Heart left ventricle (tissue), 16 donors: ENCODE data around the gene CYB5R3. TPM values are rescaled to one million over a fixed set of nuclear protein-coding genes. Genes with fewer than 3 reads are reported as not detected.

Source experiments
- ATAC-seq, 4 donors: fragments of 200-7000 bp; cut with Tn5 transposase; one replicate each; pipeline ENCODE4 v1.9.1; 2020 to 2022; ENCODE audit warnings: moderate library complexity in 4 of 4, mild to moderate bottlenecking in 3 of 4, moderate number of reproducible peaks in 1 of 4
- DNase-seq, 5 donors: peaks; one replicate each; pipeline ENCODE4 v3.0.0-alpha.2; 2020
- H3K27ac ChIP-seq, 12 donors: fragments of 200-600 bp; sonication (generic) in 4 of 12; one replicate each; pipeline versions ENCODE4 v1.5.0 to v1.8.0; 2016 to 2022; ENCODE audit warnings: mild to moderate bottlenecking in 2 of 12
- H3K27me3 ChIP-seq, 9 donors: fragments of 200-600 bp; sonication (generic) in 2 of 9; one replicate each; pipeline versions ENCODE4 v1.5.1 to v1.8.0; 2016 to 2022; ENCODE audit warnings: mild to moderate bottlenecking in 3 of 9
- H3K36me3 ChIP-seq, 9 donors: fragments of 200-600 bp; sonication (generic) in 2 of 9; one replicate each; pipeline versions ENCODE4 v1.5.0 to v1.8.0; 2018 to 2022; ENCODE audit warnings: mild to moderate bottlenecking in 2 of 9
- H3K4me1 ChIP-seq, 12 donors: fragments of 200-600 bp; sonication (generic) in 4 of 12; one replicate each; pipeline versions ENCODE4 v1.5.0 to v1.8.0; 2016 to 2022; ENCODE audit warnings: mild to moderate bottlenecking in 3 of 12
- H3K4me3 ChIP-seq, 12 donors: fragments of 200-600 bp; sonication (generic) in 4 of 12; one replicate each; pipeline versions ENCODE4 v1.5.0 to v1.8.0; 2017 to 2022; ENCODE audit warnings: mild to moderate bottlenecking in 9 of 12, moderate library complexity in 4 of 12
- H3K9me3 ChIP-seq, 12 donors: fragments of 200-600 bp; sonication (generic) in 4 of 12; one replicate each; pipeline versions ENCODE4 v1.5.0 to v1.8.0; 2016 to 2022; ENCODE audit warnings: mild to moderate bottlenecking in 1 of 12
- CTCF ChIP-seq, 12 donors: fragments of 200-600 bp; sonication (generic) in 4 of 12; IDR thresholded peaks; one replicate each; pipeline versions ENCODE4 v1.5.0 to v1.8.0; 2018 to 2022; ENCODE audit warnings: antibody characterized with exemption in 12 of 12, mild to moderate bottlenecking in 5 of 12
- POLR2A ChIP-seq, 2 donors: fragments of 450-650 bp; IDR thresholded peaks; one replicate each; pipeline ENCODE4 v1.6.1; 2017; ENCODE audit warnings: antibody characterized with exemption in 2 of 2, mild to moderate bottlenecking in 2 of 2, moderate library complexity in 2 of 2
- WGBS, 4 donors: extraction: QIAGEN DNeasy Blood & Tissue Kit in 2 of 4; methylation state at CpG; one replicate each; pipeline versions ENCODE4 v1.1.5 to v1.1.7; 2013 to 2018; 5-methylcytosine and 5-hydroxymethylcytosine counted together
- intact Hi-C, 10 donors: fragments of 100-400 bp; cut with DNase I; formaldehyde crosslinking; loops; one replicate each; pipeline versions ENCODE4 v1.11.1 to v1.14.2; 2022
- long read RNA-seq, 3 donors: library from polyadenylated mRNA; unstranded; transcript quantifications; one replicate each; pipeline ENCODE4 v2.0.0, GENCODE V29; 2020 to 2021
- polyA plus RNA-seq, 2 donors: library from polyadenylated mRNA; stranded (reverse); fragments of 200-250 nt; gene quantifications; one replicate each; pipeline ENCODE4 v1.2.3, GENCODE V29; 2013
- total RNA-seq, 9 donors: library from RNA; depleted of rRNA in 2 of 9; stranded (reverse); fragments of >200 nt in 2 of 9; fragmentation: NEBNext Ultra II Directional in 3 of 9; extraction: Animal tissue kit (Norgen Biotek cat#: 25700) in 3 of 9; gene quantifications; one replicate each; pipeline versions ENCODE4 v1.1.0 to v1.2.4, GENCODE V29; 2016 to 2023
- donor health status: ischemic (EF 13 %, LVEDD 7.1; RV severe dilation, severe dysfunction).
- donor health status: healthy with polysubstance abuse.
- donor health status: DM: no; HTN: yes; CAD: no.
- donor health status: DM: no; HTN: no; CAD: no.
- donor health status: ischemic (EF 25% LVEDD 6.9; RV normal size, moderate dysfunction).
- donor health status: ischemic (EF 25% LVEDD 5.7; RV mildly dilated, moderate dysfunction).
- donor health status: healthy.
- donor health status: DM: yes; HTN: yes; CAD: no.
- donor health status: ischemic (EF 35%, LVEDD 5.7; RV mildly dilated, moderate dysfunction).
- donor health status: nonischemic (EF 11% LVEDD 7.7; RV severe dilation, severe dysfunction).
- donor health status: DM: yes; HTN: yes; CAD: no.
- donor health status: PGD.
- donor health status: ischemic (EF 29% LVEDD 5.4; RV normal size, mild dysfunction).
- donor health status: nonischemic (EF 23%, LVEDD 6.1; RV moderate dilation, normal function).

Gene CYB5R3
- 100 to 1,000 TPM; 223 to 459 (median 305) TPM for total RNA-seq
- 100 to 1,000 TPM; 135 to 379 TPM for polyA plus RNA-seq
- long read RNA-seq, donor 1, transcript CYB5R3-201 (9 exons, 2,124 nt): major isoform, 264 of 386 reads
- long read RNA-seq, donor 1, transcript CYB5R3-204 (8 exons, 1,849 nt): minor isoform, 12 of 386 reads
- long read RNA-seq, donor 1, transcript CYB5R3-205 (9 exons, 2,153 nt): minor isoform, 5 of 386 reads
- long read RNA-seq, donor 1, partial matches to known transcripts: 11 of 386 reads
- long read RNA-seq, donor 1, other reads (novel, unspliced or antisense): 93 of 386 reads
- long read RNA-seq, donor 2, transcript CYB5R3-204 (8 exons, 1,849 nt): minor isoform, 27 of 1,254 reads
- long read RNA-seq, donor 2, transcript CYB5R3-208 (6 exons, 3,938 nt): minor isoform, 7 of 1,254 reads
- long read RNA-seq, donor 2, transcript CYB5R3-205 (9 exons, 2,153 nt): minor isoform, 10 of 1,254 reads
- long read RNA-seq, donor 2, transcript CYB5R3-201 (9 exons, 2,124 nt): major isoform, 1,117 of 1,254 reads
- long read RNA-seq, donor 2, partial matches to known transcripts: 14 of 1,254 reads
- long read RNA-seq, donor 2, other reads (novel, unspliced or antisense): 76 of 1,254 reads
- long read RNA-seq, donor 3, transcript CYB5R3-201 (9 exons, 2,124 nt): major isoform, 370 of 507 reads
- long read RNA-seq, donor 3, transcript CYB5R3-204 (8 exons, 1,849 nt): minor isoform, 24 of 507 reads
- long read RNA-seq, donor 3, partial matches to known transcripts: 13 of 507 reads
- long read RNA-seq, donor 3, other reads (novel, unspliced or antisense): 98 of 507 reads

GRCh38 chr22:42649246-42650099 lies at the start of gene CYB5R3:
CYB5R3 (minus strand) TSS chr22:42649392; CDS start chr22:42649315, 77 bp downstream.
- Histone ChIP-seq H3K36me3 (no peaks in the 10 kb centered on the region), H3K4me1 (peaks cover 19 to 48% (median 41%) of the 10 kb centered on the region in 12 donors), H3K27me3 (no peaks in the 10 kb centered on the region), H3K9me3 (no peaks in the 10 kb centered on the region), H3K27ac (peak within 1 kb of the TSS; percentile 90 to 97 (median 96)), H3K4me3 (peak within 1 kb of the TSS; percentile 69 to 99 (median 94))
- WGBS, 4 donors: 8 to 41% (median 16%) methylated on average over 15 to 81 of the region's 81 CpGs
- peak; percentile 12 to 76 (median 70) for ATAC-seq
- intact Hi-C loops: loop anchor here in 3 of 10 donors (2.0 to 10.0 kb wide), 4 partner anchors 35 to 208 kb away; partner anchors contain the start of genes ARFGAP3 (in 1 of the 3) and POLDIP3 (in 1 of the 3)
- peak; percentile 88 to 93 (median 91) for DNase-seq
- TF ChIP-seq POLR2A (IDR thresholded peaks at IDR 0.05) (peak in 1 of 2 donors; percentile 54), CTCF (IDR thresholded peaks at IDR 0.05) (peak in 3 of 12 donors; percentile 6 to 39 (median 25))

- 9 to 18% (median 14%) methylated on average over 16 of the region's 16 CpGs for WGBS, 4 donors
- no peaks in the 10 kb centered on the region for H3K27me3 ChIP-seq
- H3K27ac ChIP-seq: peak overlapping the region; percentile 88 to 99 (median 94)
- H3K9me3 ChIP-seq: no peaks in the 10 kb centered on the region
- intact Hi-C loops: loop anchor here in 2 of 10 donors (5.0 kb wide), 1 partner anchor 50 kb away; the partner anchor contains the start of gene CYB5R3 (in 2 of the 2)
- no peak for TF ChIP-seq POLR2A (IDR thresholded peaks at IDR 0.05)
- TF ChIP-seq CTCF (IDR thresholded peaks at IDR 0.05): no peak
- H3K36me3 ChIP-seq: peaks cover 0 to 29% (median 23%) of the 10 kb centered on the region in 9 donors
- ATAC-seq (peak; percentile 87 to 90 (median 88)), DNase-seq (peak; percentile 90 to 97 (median 93))
- peaks cover 16 to 92% (median 67%) of the 10 kb centered on the region in 12 donors for H3K4me1 ChIP-seq
- H3K4me3 ChIP-seq: no peak overlapping the region
These were observed 48.4 kb upstream of the CYB5R3 start for GRCh38 chr22:42697542-42698013.

GRCh38 chr22:42696331-42696967 lies 47.3 kb upstream of the CYB5R3 start:
- Histone ChIP-seq H3K36me3 (peaks cover 0 to 40% (median 33%) of the 10 kb centered on the region in 9 donors), H3K27me3 (no peaks in the 10 kb centered on the region), H3K4me3 (no peak overlapping the region), H3K9me3 (no peaks in the 10 kb centered on the region), H3K4me1 (peaks cover 16 to 92% (median 61%) of the 10 kb centered on the region in 12 donors), H3K27ac (peak overlapping the region; percentile 88 to 99 (median 94))
- DNase-seq: no peak
- no peak for TF ChIP-seq POLR2A (IDR thresholded peaks at IDR 0.05)
- TF ChIP-seq CTCF (IDR thresholded peaks at IDR 0.05): no peak
- intact Hi-C loops: loop anchor here in 2 of 10 donors (5.0 kb wide), 1 partner anchor 49 kb away; the partner anchor contains the start of gene CYB5R3 (in 2 of the 2)
- WGBS, 4 donors: 78 to 81% (median 80%) methylated on average over 10 of the region's 10 CpGs
- no peak for ATAC-seq
